Fibroblast of lung (primary cell): ENCODE measurements around the gene LRRC8E. TPM values are rescaled to one million over a fixed set of nuclear protein-coding genes. Genes with fewer than 3 reads are reported as not detected.

Experiments
- DNase-seq, 2 donors: peaks; one replicate each; pipeline versions ENCODE4 v3.0.0 to v3.0.0-alpha.2; 2010; ENCODE audit warnings: low read depth in 2 of 2
- H2AFZ ChIP-seq: 2 replicates; pipeline ENCODE4 v1.5.1; 2012; ENCODE audit warnings: low read length, control low read depth, inconsistent platforms
- H3K27ac ChIP-seq: 2 replicates; pipeline ENCODE4 v1.5.1; 2011; ENCODE audit warnings: low read length, control low read depth; ENCODE audit not compliant: insufficient read depth
- H3K27me3 ChIP-seq: 2 replicates; pipeline ENCODE4 v1.5.1; 2011; ENCODE audit warnings: mild to moderate bottlenecking, low read length; ENCODE audit not compliant: control insufficient read depth, insufficient read depth
- H3K36me3 ChIP-seq: 2 replicates; pipeline ENCODE4 v1.5.1; 2011; ENCODE audit warnings: low read length; ENCODE audit not compliant: control insufficient read depth, insufficient read depth
- H3K4me1 ChIP-seq: 2 replicates; pipeline ENCODE4 v1.5.1; 2011; ENCODE audit warnings: low read length; ENCODE audit not compliant: control insufficient read depth, insufficient read depth; ENCODE audit errors: extremely low read depth
- H3K4me2 ChIP-seq: 2 replicates; pipeline ENCODE4 v1.5.1; 2011; ENCODE audit warnings: low read length, control low read depth; ENCODE audit not compliant: insufficient read depth; ENCODE audit errors: extremely low read depth
- H3K4me3 ChIP-seq, 4 experiments: fragments of 200-600 bp in 1 of 4; sonication (generic) in 1 of 4; replicated peaks in 1 of 4; 2 replicates each; pipeline ENCODE4 v1.5.1; 2011 to 2016; ENCODE audit warnings: low read length in 4 of 4, low read depth in 3 of 4, mild to moderate bottlenecking in 3 of 4, control low read depth in 2 of 4, inconsistent platforms in 1 of 4, mixed read lengths in 1 of 4; ENCODE audit not compliant: insufficient read depth in 1 of 4; ENCODE audit errors: control extremely low read depth in 1 of 4
- H3K79me2 ChIP-seq: 2 replicates; pipeline ENCODE4 v1.5.1; 2012; ENCODE audit warnings: mild to moderate bottlenecking, low read length, inconsistent platforms; ENCODE audit not compliant: control insufficient read depth, insufficient read depth
- H3K9ac ChIP-seq: 2 replicates; pipeline ENCODE4 v1.5.1; 2011; ENCODE audit warnings: mild to moderate bottlenecking, low read length, control low read depth; ENCODE audit not compliant: insufficient read depth
- H3K9me3 ChIP-seq: 2 replicates; pipeline ENCODE4 v1.5.1; 2012; ENCODE audit warnings: low read depth, low read length; ENCODE audit not compliant: control insufficient read depth, insufficient read depth
- H4K20me1 ChIP-seq: 2 replicates; pipeline ENCODE4 v1.5.1; 2011; ENCODE audit warnings: low read length; ENCODE audit not compliant: control insufficient read depth, insufficient read depth; ENCODE audit errors: extremely low read depth
- CTCF ChIP-seq, 2 donors: IDR thresholded peaks in 1 of 2; conservative IDR thresholded peaks in 1 of 2; 1 replicate in 1 of 2; 2 replicates in 1 of 2; pipeline ENCODE4 v1.5.1; 2011 to 2012; ENCODE audit warnings: low read length in 2 of 2, control low read depth in 1 of 2, inconsistent platforms in 1 of 2, low read depth in 1 of 2, mild to moderate bottlenecking in 1 of 2
- EZH2 ChIP-seq: IDR thresholded peaks from 2 replicates; pipeline ENCODE4 v1.5.1; 2012; ENCODE audit warnings: low read length, control low read depth, mild to moderate bottlenecking; ENCODE audit errors: missing control alignments
- polyA plus RNA-seq, 2 donors: library from polyadenylated mRNA; depleted of rRNA in 1 of 2; stranded (reverse) in 1 of 2; unstranded in 1 of 2; fragments of >200 nt; gene quantifications; 2 replicates each; pipeline ENCODE4 v1.2.1, GENCODE V29; 2011 to 2012; ENCODE audit warnings: missing spikeins in 1 of 2
- total RNA-seq: library from RNA; depleted of rRNA; stranded (reverse); fragments of >200 nt; gene quantifications from 2 replicates; pipeline ENCODE4 v1.2.1, GENCODE V29; 2014

Gene LRRC8E
- total and polyA plus RNA-seq, 2 donors (not counting 1 experiment from before 2014, with no cell fraction given) = 3.0 to 3.7 TPM

GRCh38 chr19:7846155-7846646 is 42.1 kb upstream of the LRRC8E start:
- no peak for TF ChIP-seq CTCF (conservative IDR thresholded peaks at IDR 0.05 in 1 of 2, IDR thresholded peaks at IDR 0.05 in 1 of 2; ENCODE audit: low read depth in 1 of 2, low read length in 2 of 2)
- no peak for TF ChIP-seq EZH2
- Histone ChIP-seq H3K79me2 (no peaks in the 10 kb centered on the region), H3K27ac (no peak overlapping the region), H3K4me3 (no peak overlapping the region), H3K36me3 (no peaks in the 10 kb centered on the region), H3K4me2 (no peak overlapping the region), H4K20me1 (no peaks in the 10 kb centered on the region), H3K9ac (no peak overlapping the region), H2AFZ (no peak overlapping the region), H3K4me1 (no peaks in the 10 kb centered on the region), H3K27me3 (no peaks in the 10 kb centered on the region), H3K9me3 (no peaks in the 10 kb centered on the region)
- DNase-seq = no peak

- H3K9ac ChIP-seq = no peak overlapping the region
- no peak overlapping the region for H3K4me2 ChIP-seq
- H3K4me3 ChIP-seq = no peak overlapping the region
- H3K4me1 ChIP-seq = no peaks in the 10 kb centered on the region
- H3K36me3 ChIP-seq = no peaks in the 10 kb centered on the region
- H3K9me3 ChIP-seq = no peaks in the 10 kb centered on the region
- no peak overlapping the region for H2AFZ ChIP-seq
- no peaks in the 10 kb centered on the region for H3K27me3 ChIP-seq
- H3K27ac ChIP-seq = no peak overlapping the region
- no peak for TF ChIP-seq CTCF (conservative IDR thresholded peaks at IDR 0.05 in 1 of 2, IDR thresholded peaks at IDR 0.05 in 1 of 2; ENCODE audit: low read depth in 1 of 2, low read length in 2 of 2)
- H4K20me1 ChIP-seq = no peaks in the 10 kb centered on the region
- no peak for DNase-seq
- H3K79me2 ChIP-seq = no peaks in the 10 kb centered on the region
Measured at GRCh38 chr19:7847664-7848063, 40.6 kb upstream of the LRRC8E start.

GRCh38 chr19:7848779-7849457 is 39.4 kb upstream of the LRRC8E start:
- H3K79me2 ChIP-seq = no peaks in the 10 kb centered on the region
- H3K27me3 ChIP-seq = no peaks in the 10 kb centered on the region
- H3K4me1 ChIP-seq = no peaks in the 10 kb centered on the region
- DNase-seq = no peak
- TF ChIP-seq EZH2 = no peak
- TF ChIP-seq CTCF (conservative IDR thresholded peaks at IDR 0.05 in 1 of 2, IDR thresholded peaks at IDR 0.05 in 1 of 2; ENCODE audit: low read depth in 1 of 2, low read length in 2 of 2) = no peak
- no peak overlapping the region for H3K4me2 ChIP-seq
- no peaks in the 10 kb centered on the region for H4K20me1 ChIP-seq
- H3K27ac ChIP-seq = no peak overlapping the region
- H2AFZ ChIP-seq = no peak overlapping the region
- no peaks in the 10 kb centered on the region for H3K9me3 ChIP-seq
- H3K4me3 ChIP-seq = no peak overlapping the region
- H3K36me3 ChIP-seq = no peaks in the 10 kb centered on the region
- H3K9ac ChIP-seq = no peak overlapping the region
